ENCODE measurements around the gene TRIM33.

Gene TRIM33

GRCh38 chr1:114457675-114458236, 53.2 kb downstream of the TRIM33 start:
- Histone ChIP-seq H3K4me3 (ENCODE audit: low read depth in 1 of 2, low read length in 1 of 2) (no peak overlapping the region), H3K36me3 (peaks cover 21% of the 10 kb centered on the region), H3K27ac (peak overlapping the region; percentile 83), H3K9me3 (no peaks in the 10 kb centered on the region), H3K27me3 (no peaks in the 10 kb centered on the region), H3K4me1 (ENCODE audit: control insufficient read depth in 1 of 2, insufficient read depth in 1 of 2, low read depth in 1 of 2, low read length in 1 of 2) (peaks cover 41 to 50% of the 10 kb centered on the region in 2 experiments)
- TF ChIP-seq CTCF (IDR thresholded peaks at IDR 0.05), result no peak

GRCh38 chr1:114456586-114456985, 54.4 kb downstream of the TRIM33 start:
- no peak for TF ChIP-seq CTCF (IDR thresholded peaks at IDR 0.05)

GRCh38 chr1:114455102-114455785, 55.8 kb downstream of the TRIM33 start:
- Histone ChIP-seq H3K4me3 (ENCODE audit: low read depth in 1 of 2, low read length in 1 of 2) (no peak overlapping the region), H3K9me3 (no peaks in the 10 kb centered on the region), H3K4me1 (ENCODE audit: control insufficient read depth in 1 of 2, insufficient read depth in 1 of 2, low read depth in 1 of 2, low read length in 1 of 2) (peaks cover 31% of the 10 kb centered on the region in 2 experiments), H3K27me3 (no peaks in the 10 kb centered on the region), H3K36me3 (peaks cover 25% of the 10 kb centered on the region), H3K27ac (no peak overlapping the region)
- no peak for TF ChIP-seq CTCF (IDR thresholded peaks at IDR 0.05)

More at GRCh38 chr1:114456586-114456985, 54.4 kb downstream of the TRIM33 start:
- no peak overlapping the region for H3K4me3 ChIP-seq (ENCODE audit: low read depth in 1 of 2, low read length in 1 of 2)
- H3K4me1 ChIP-seq (ENCODE audit: control insufficient read depth in 1 of 2, insufficient read depth in 1 of 2, low read depth in 1 of 2, low read length in 1 of 2), result peaks cover 37 to 40% of the 10 kb centered on the region in 2 experiments
- peaks cover 22% of the 10 kb centered on the region for H3K36me3 ChIP-seq
- no peaks in the 10 kb centered on the region for H3K27me3 ChIP-seq
- no peak overlapping the region for H3K27ac ChIP-seq
- H3K9me3 ChIP-seq, result no peaks in the 10 kb centered on the region

GRCh38 chr1:114454539-114454938, 56.5 kb downstream of the TRIM33 start:
- no peaks in the 10 kb centered on the region for H3K9me3 ChIP-seq
- no peaks in the 10 kb centered on the region for H3K27me3 ChIP-seq
- peaks cover 32% of the 10 kb centered on the region for H3K36me3 ChIP-seq
- no peak overlapping the region for H3K27ac ChIP-seq
- TF ChIP-seq CTCF (IDR thresholded peaks at IDR 0.05), result no peak
- no peak overlapping the region for H3K4me3 ChIP-seq (ENCODE audit: low read depth in 1 of 2, low read length in 1 of 2)
- H3K4me1 ChIP-seq (ENCODE audit: control insufficient read depth in 1 of 2, insufficient read depth in 1 of 2, low read depth in 1 of 2, low read length in 1 of 2), result peaks cover 24% of the 10 kb centered on the region in 2 experiments

GRCh38 chr1:114453361-114453784, 57.6 kb downstream of the TRIM33 start:
- Histone ChIP-seq H3K36me3 (peaks cover 36% of the 10 kb centered on the region), H3K27me3 (no peaks in the 10 kb centered on the region)
- no peak for TF ChIP-seq CTCF (IDR thresholded peaks at IDR 0.05)

More at GRCh38 chr1:114453361-114453784, 57.6 kb downstream of the TRIM33 start:
- H3K27ac ChIP-seq, result no peak overlapping the region
- no peak overlapping the region for H3K4me3 ChIP-seq (ENCODE audit: low read depth in 1 of 2, low read length in 1 of 2)
- peaks cover 13% of the 10 kb centered on the region in 2 experiments for H3K4me1 ChIP-seq (ENCODE audit: control insufficient read depth in 1 of 2, insufficient read depth in 1 of 2, low read depth in 1 of 2, low read length in 1 of 2)
- H3K9me3 ChIP-seq, result no peaks in the 10 kb centered on the region

Measured in neutrophil (primary cell).